AG08395 (cell line): Measurements from ENCODE around the gene GOLGA8J.
A peak's percentile ranks its signal among the peaks of the same experiment; 100 is the strongest.
"Not testable (repeated sequence)": the region's sequence is repeated elsewhere in the genome, so short reads cannot be mapped to it uniquely, and the experiment has no call there.

ENCODE experiments used
- DNase-seq: peaks from one replicate; pipeline ENCODE4 v3.0.0; 2012; ENCODE audit warnings: mixed read lengths, low spot score

GOLGA8J gene

GRCh38 chr15:30082655-30083054 is at the start of gene GOLGA8J:
GOLGA8J (plus strand) TSS chr15:30082955; CDS start chr15:30083053, 98 bp downstream.
- DNase-seq = not testable (repeated sequence)

- DNase-seq = no peak
Measured at GRCh38 chr15:30033211-30033610, 49.5 kb upstream of the GOLGA8J start.

- no peak for DNase-seq
Measured at GRCh38 chr15:30033763-30034162, 49.0 kb upstream of the GOLGA8J start.

DNA sequence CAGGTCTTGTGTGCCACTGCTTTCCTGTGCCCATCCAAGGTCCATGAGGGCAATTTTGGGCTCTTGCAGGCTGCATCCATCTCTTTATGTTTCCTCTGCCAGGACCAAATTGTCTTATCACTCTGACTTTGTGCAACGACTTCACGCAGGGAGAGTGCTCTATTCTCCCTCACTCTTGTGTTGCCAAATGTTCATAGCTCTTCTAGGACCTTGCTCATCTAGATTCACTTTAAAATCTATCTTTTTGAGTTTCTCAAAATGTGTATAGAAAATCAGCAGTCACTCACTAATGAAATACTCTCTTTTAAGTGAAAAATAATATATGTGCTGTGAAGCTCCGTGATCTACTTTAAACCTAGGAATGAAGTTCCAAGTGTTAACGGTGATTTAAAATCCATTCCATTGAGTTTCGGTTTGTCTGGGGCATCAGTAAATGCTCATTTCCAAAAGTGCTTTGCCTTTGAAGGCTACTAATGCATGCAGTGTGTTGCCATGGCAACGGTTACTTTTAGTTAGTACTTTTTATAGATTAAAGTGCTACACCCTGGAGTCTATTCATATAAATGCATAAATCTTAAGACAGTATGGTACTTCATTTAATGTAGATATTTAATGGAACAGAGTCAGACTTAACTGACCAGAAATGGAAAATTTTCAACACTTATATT is 46.6 kb upstream of the GOLGA8J start:
- no peak for DNase-seq

DNA sequence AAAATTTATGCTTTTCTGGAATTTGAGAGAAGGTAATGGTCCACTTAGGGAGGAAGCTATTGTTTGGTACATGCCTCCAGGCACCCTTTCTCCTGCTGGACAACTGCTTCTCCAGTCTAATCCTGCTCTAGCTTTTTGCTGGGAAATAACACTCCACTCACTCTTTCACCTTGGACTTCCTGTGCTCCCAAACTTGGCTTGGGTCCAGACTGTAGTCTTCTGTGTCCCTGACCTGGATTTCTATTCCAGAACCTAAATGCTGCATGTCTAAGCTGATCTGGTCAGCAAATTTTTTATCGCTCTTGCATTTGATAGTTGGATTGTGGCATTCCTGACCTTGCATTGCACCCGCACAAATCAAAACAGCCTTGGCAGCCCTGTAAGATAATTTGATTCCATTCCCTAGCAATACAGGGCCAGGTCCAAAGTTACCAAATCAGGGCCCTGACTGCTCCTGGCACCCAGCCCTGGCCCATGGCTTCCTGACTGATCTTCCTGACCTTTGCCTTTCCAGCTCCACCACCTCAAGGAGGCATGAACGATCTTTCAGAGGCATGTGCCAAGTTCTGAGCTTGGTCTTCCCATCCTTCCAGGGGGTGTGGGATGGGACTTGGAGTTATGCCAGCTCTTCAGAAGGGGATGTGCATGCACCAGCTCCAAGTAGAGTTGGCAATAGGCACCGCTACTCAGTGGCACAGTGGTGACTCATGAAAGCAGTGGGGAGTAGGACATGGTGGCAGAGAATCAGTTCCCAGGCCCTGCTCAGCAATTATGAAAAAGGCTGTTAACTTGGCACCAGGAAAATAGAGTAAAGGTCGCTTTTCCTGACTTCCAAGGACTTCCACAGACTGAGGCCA is 43.9 kb upstream of the GOLGA8J start:
- DNase-seq = no peak

DNA sequence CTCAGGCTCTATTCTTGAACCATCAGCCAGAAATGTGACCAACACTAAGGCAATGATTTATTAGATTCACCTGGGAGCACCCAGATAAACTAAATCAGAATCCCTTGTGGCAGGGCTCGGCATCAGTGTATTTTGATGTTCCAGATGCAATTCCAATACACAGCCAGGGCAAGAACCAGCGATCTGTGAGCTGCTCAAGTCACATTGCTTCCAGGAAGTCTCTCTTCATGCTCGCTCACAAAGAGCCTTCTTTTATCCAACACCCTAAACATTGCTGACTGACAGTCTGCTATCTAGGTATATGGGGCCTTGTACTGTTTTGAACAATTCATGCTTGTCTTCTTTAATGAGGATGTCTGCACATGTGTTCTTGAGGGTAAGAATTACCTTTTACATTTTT is 40.9 kb upstream of the GOLGA8J start:
- DNase-seq = no peak

GRCh38 chr15:30042556-30042955 is 40.2 kb upstream of the GOLGA8J start:
- no peak for DNase-seq

- DNase-seq = peak; percentile 23
Measured at GRCh38 chr15:30043211-30043655, 39.5 kb upstream of the GOLGA8J start.

- no peak for DNase-seq
Measured at GRCh38 chr15:30044377-30044776, 38.4 kb upstream of the GOLGA8J start.

DNA sequence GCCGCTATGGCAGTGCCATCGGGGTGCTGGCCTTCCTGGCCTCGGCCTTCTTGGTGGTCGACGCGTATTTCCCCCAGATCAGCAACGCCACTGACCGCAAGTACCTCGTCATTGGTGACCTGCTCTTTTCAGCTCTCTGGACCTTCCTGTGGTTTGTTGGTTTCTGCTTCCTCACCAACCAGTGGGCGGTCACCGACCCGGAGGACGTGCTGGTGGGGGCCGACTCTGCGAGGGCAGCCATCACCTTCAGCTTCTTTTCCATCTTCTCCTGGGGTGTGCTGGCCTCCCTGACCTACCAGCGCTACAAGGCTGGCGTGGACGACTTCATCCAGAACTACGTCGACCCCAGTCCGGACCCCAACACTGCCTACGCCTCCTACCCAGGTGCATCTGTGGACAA is 37.9 kb upstream of the GOLGA8J start:
- DNase-seq = not testable (repeated sequence)

GRCh38 chr15:30045248-30046041 is 37.3 kb upstream of the GOLGA8J start:
- DNase-seq = not testable (repeated sequence)

DNA sequence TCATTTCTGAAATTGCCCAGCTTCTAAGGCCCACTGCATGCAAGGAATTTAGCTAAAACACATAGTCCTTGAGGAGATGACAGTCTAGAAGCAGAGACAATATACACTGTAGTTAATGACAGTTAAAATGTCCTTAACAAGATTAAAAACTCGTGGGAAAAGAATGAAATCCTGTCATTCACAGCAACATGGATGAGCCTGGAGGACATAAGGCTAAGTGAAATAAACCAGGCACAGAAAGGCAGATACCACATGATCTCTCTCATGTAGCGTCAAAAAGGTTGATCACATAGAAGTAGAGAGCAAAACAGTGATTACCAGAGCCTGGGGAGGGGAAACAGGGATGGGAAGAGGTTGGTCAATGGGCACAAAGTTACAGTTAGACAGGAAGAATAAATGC is 36.3 kb upstream of the GOLGA8J start:
- no peak for DNase-seq

GRCh38 chr15:30055604-30056003 is 27.2 kb upstream of the GOLGA8J start:
- DNase-seq = no peak

GRCh38 chr15:30056166-30056565 is 26.6 kb upstream of the GOLGA8J start:
- no peak for DNase-seq

DNA sequence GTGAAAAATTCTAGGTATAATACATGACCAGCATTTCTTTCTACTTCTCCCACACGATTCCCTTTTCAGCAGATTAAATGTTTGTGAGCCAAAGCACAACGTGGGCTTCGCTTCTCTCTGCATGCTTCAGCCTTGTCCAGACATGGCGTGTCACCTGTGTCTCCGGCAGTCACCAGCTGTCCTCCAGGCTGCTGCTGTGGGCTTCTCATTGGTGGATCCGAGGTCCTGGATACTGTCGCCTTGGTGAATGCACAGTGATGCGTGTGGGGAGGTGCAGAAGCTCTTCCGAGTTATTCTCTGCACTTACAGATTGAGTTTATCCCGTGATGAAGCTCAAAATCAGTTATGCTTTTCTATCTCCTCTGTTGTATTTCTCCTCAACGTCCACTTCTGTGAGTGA is 23.0 kb upstream of the GOLGA8J start:
- no peak for DNase-seq

GRCh38 chr15:30062881-30063280 is 19.9 kb upstream of the GOLGA8J start:
- DNase-seq = no peak

GRCh38 chr15:30063835-30064546 is 18.8 kb upstream of the GOLGA8J start:
- no peak for DNase-seq

- DNase-seq = peak; percentile 85
Measured at GRCh38 chr15:30065025-30065801, 17.5 kb upstream of the GOLGA8J start.

DNA sequence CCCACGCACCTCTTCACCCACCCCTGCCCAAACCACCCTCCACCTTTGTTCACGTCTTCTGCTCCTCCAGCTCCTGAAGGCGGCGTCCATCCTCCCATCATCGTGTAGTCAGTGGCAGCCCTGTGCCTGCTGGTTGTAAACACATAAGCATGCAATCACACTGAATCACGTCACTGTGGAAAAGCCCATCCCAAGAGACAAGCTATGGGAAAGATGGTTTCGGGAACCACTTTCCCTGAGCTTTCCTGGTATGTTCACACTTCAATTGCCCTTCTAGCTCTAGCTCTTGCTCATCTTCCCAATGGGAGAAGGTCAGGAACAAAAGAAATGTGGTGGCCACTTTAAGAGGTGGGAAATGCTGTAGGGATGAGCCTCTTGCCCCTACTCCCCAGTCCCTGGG is 14.4 kb upstream of the GOLGA8J start:
- DNase-seq = no peak

DNA sequence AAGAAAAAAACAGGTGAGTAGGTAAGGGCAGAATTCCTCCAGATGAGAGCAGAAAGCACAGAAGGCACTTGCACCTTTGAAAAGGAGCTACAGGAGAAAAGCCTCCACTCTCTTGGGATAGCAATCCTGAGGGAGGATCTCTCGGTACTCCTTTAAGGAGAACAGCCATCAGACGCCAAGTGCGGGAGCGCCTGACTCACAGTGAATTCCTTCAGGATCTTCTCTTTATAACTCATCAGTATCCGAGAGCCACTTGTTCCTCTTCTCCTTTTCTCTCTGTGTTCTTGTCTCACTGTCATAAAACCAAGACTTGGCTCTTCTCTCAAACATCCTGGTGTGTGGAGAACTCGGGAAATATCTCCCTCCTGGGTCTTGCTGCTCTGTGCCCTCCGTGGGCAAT is 10.1 kb upstream of the GOLGA8J start:
- no peak for DNase-seq

GRCh38 chr15:30073915-30074314 is 8.8 kb upstream of the GOLGA8J start:
- DNase-seq = no peak
